ENCODE data around the gene TBL1X.
"Not testable (repeated sequence)": the region's sequence is repeated elsewhere in the genome, so short reads cannot be mapped to it uniquely, and the experiment has no call there.

The TBL1X gene

GRCh38 chrX:9530848-9531274, 66.0 kb downstream of the TBL1X start:
- Histone ChIP-seq H3K9ac (ENCODE audit: low read length) (no peak overlapping the region), H3K27ac (ENCODE audit: low read depth, low read length) (no peak overlapping the region), H3K4me3 (ENCODE audit: low read length) (no peak overlapping the region), H3K36me3 (ENCODE audit: control insufficient read depth, insufficient read depth, low read length) (no peaks in the 10 kb centered on the region), H3K27me3 (ENCODE audit: control insufficient read depth, insufficient read depth, low read length) (no peaks in the 10 kb centered on the region), H3K4me1 (ENCODE audit: control insufficient read depth, insufficient read depth, low read length) (peaks cover 2% of the 10 kb centered on the region)

- no peak overlapping the region for H3K4me3 ChIP-seq (ENCODE audit: low read length)
- H3K36me3 ChIP-seq (ENCODE audit: control insufficient read depth, insufficient read depth, low read length), result no peaks in the 10 kb centered on the region
- H3K27me3 ChIP-seq (ENCODE audit: control insufficient read depth, insufficient read depth, low read length), result no peaks in the 10 kb centered on the region
- H3K9ac ChIP-seq (ENCODE audit: low read length), result no peak overlapping the region
- H3K27ac ChIP-seq (ENCODE audit: low read depth, low read length), result no peak overlapping the region
- H3K4me1 ChIP-seq (ENCODE audit: control insufficient read depth, insufficient read depth, low read length), result no peaks in the 10 kb centered on the region
These were observed 67.5 kb downstream of the TBL1X start for GRCh38 chrX:9532349-9532748.

- no peaks in the 10 kb centered on the region for H3K4me1 ChIP-seq (ENCODE audit: control insufficient read depth, insufficient read depth, low read length)
- H3K27me3 ChIP-seq (ENCODE audit: control insufficient read depth, insufficient read depth, low read length), result no peaks in the 10 kb centered on the region
- H3K36me3 ChIP-seq (ENCODE audit: control insufficient read depth, insufficient read depth, low read length), result no peaks in the 10 kb centered on the region
- no peak overlapping the region for H3K27ac ChIP-seq (ENCODE audit: low read depth, low read length)
- H3K4me3 ChIP-seq (ENCODE audit: low read length), result no peak overlapping the region
- no peak overlapping the region for H3K9ac ChIP-seq (ENCODE audit: low read length)
These were observed 68.8 kb downstream of the TBL1X start for GRCh38 chrX:9533611-9534010.

GRCh38 chrX:9534686-9535085, 69.8 kb downstream of the TBL1X start:
- H3K36me3 ChIP-seq (ENCODE audit: control insufficient read depth, insufficient read depth, low read length), result no peaks in the 10 kb centered on the region
- no peak overlapping the region for H3K27ac ChIP-seq (ENCODE audit: low read depth, low read length)
- H3K4me3 ChIP-seq (ENCODE audit: low read length), result no peak overlapping the region
- H3K9ac ChIP-seq (ENCODE audit: low read length), result no peak overlapping the region
- no peaks in the 10 kb centered on the region for H3K4me1 ChIP-seq (ENCODE audit: control insufficient read depth, insufficient read depth, low read length)
- no peaks in the 10 kb centered on the region for H3K27me3 ChIP-seq (ENCODE audit: control insufficient read depth, insufficient read depth, low read length)

GRCh38 chrX:9535101-9535500, 70.2 kb downstream of the TBL1X start:
- no peak overlapping the region for H3K4me3 ChIP-seq (ENCODE audit: low read length)

GRCh38 chrX:9536156-9536555, 71.3 kb downstream of the TBL1X start:
- H3K9ac ChIP-seq (ENCODE audit: low read length); H3K4me3 ChIP-seq (ENCODE audit: low read length); H3K27ac ChIP-seq (ENCODE audit: low read depth, low read length); H3K4me1 ChIP-seq (ENCODE audit: control insufficient read depth, insufficient read depth, low read length); H3K27me3 ChIP-seq (ENCODE audit: control insufficient read depth, insufficient read depth, low read length); H3K36me3 ChIP-seq (ENCODE audit: control insufficient read depth, insufficient read depth, low read length): not testable (repeated sequence)

More at GRCh38 chrX:9535101-9535500, 70.2 kb downstream of the TBL1X start:
- Histone ChIP-seq H3K27ac (ENCODE audit: low read depth, low read length) (no peak overlapping the region), H3K9ac (ENCODE audit: low read length) (no peak overlapping the region), H3K27me3 (ENCODE audit: control insufficient read depth, insufficient read depth, low read length) (no peaks in the 10 kb centered on the region), H3K36me3 (ENCODE audit: control insufficient read depth, insufficient read depth, low read length) (no peaks in the 10 kb centered on the region), H3K4me1 (ENCODE audit: control insufficient read depth, insufficient read depth, low read length) (no peaks in the 10 kb centered on the region)

GRCh38 chrX:9537781-9538180, 72.9 kb downstream of the TBL1X start:
- Histone ChIP-seq H3K9ac (ENCODE audit: low read length) (no peak overlapping the region), H3K27ac (ENCODE audit: low read depth, low read length) (no peak overlapping the region), H3K27me3 (ENCODE audit: control insufficient read depth, insufficient read depth, low read length) (no peaks in the 10 kb centered on the region)

GRCh38 chrX:9538544-9539045, 73.7 kb downstream of the TBL1X start:
- no peak overlapping the region for H3K27ac ChIP-seq (ENCODE audit: low read depth, low read length)
- no peaks in the 10 kb centered on the region for H3K4me1 ChIP-seq (ENCODE audit: control insufficient read depth, insufficient read depth, low read length)
- no peak overlapping the region for H3K4me3 ChIP-seq (ENCODE audit: low read length)
- H3K27me3 ChIP-seq (ENCODE audit: control insufficient read depth, insufficient read depth, low read length), result no peaks in the 10 kb centered on the region
- H3K36me3 ChIP-seq (ENCODE audit: control insufficient read depth, insufficient read depth, low read length), result no peaks in the 10 kb centered on the region
- H3K9ac ChIP-seq (ENCODE audit: low read length), result no peak overlapping the region

More at GRCh38 chrX:9537781-9538180, 72.9 kb downstream of the TBL1X start:
- no peaks in the 10 kb centered on the region for H3K4me1 ChIP-seq (ENCODE audit: control insufficient read depth, insufficient read depth, low read length)
- no peaks in the 10 kb centered on the region for H3K36me3 ChIP-seq (ENCODE audit: control insufficient read depth, insufficient read depth, low read length)
- H3K4me3 ChIP-seq (ENCODE audit: low read length), result no peak overlapping the region

- Histone ChIP-seq H3K4me3 (ENCODE audit: low read length) (no peak overlapping the region), H3K27me3 (ENCODE audit: control insufficient read depth, insufficient read depth, low read length) (no peaks in the 10 kb centered on the region), H3K27ac (ENCODE audit: low read depth, low read length) (no peak overlapping the region), H3K9ac (ENCODE audit: low read length) (no peak overlapping the region), H3K36me3 (ENCODE audit: control insufficient read depth, insufficient read depth, low read length) (no peaks in the 10 kb centered on the region), H3K4me1 (ENCODE audit: control insufficient read depth, insufficient read depth, low read length) (no peaks in the 10 kb centered on the region)
These were observed 74.9 kb downstream of the TBL1X start for GRCh38 chrX:9539605-9540387.

GRCh38 chrX:9542106-9542760, 77.4 kb downstream of the TBL1X start:
- Histone ChIP-seq H3K4me3 (ENCODE audit: low read length) (no peak overlapping the region), H3K27ac (ENCODE audit: low read depth, low read length) (no peak overlapping the region), H3K36me3 (ENCODE audit: control insufficient read depth, insufficient read depth, low read length) (no peaks in the 10 kb centered on the region), H3K27me3 (ENCODE audit: control insufficient read depth, insufficient read depth, low read length) (no peaks in the 10 kb centered on the region), H3K9ac (ENCODE audit: low read length) (no peak overlapping the region), H3K4me1 (ENCODE audit: control insufficient read depth, insufficient read depth, low read length) (no peaks in the 10 kb centered on the region)

- Histone ChIP-seq H3K9ac (ENCODE audit: low read length) (no peak overlapping the region), H3K27ac (ENCODE audit: low read depth, low read length) (no peak overlapping the region), H3K27me3 (ENCODE audit: control insufficient read depth, insufficient read depth, low read length) (no peaks in the 10 kb centered on the region), H3K4me3 (ENCODE audit: low read length) (no peak overlapping the region), H3K36me3 (ENCODE audit: control insufficient read depth, insufficient read depth, low read length) (no peaks in the 10 kb centered on the region), H3K4me1 (ENCODE audit: control insufficient read depth, insufficient read depth, low read length) (no peaks in the 10 kb centered on the region)
These were observed 77.9 kb downstream of the TBL1X start for GRCh38 chrX:9542761-9543111.

GRCh38 chrX:9555354-9555753, 90.5 kb downstream of the TBL1X start:
- Histone ChIP-seq H3K27ac (ENCODE audit: low read depth, low read length) (no peak overlapping the region), H3K36me3 (ENCODE audit: control insufficient read depth, insufficient read depth, low read length) (no peaks in the 10 kb centered on the region)

GRCh38 chrX:9557091-9557490, 92.2 kb downstream of the TBL1X start:
- Histone ChIP-seq H3K36me3 (ENCODE audit: control insufficient read depth, insufficient read depth, low read length) (no peaks in the 10 kb centered on the region), H3K4me3 (ENCODE audit: low read length) (no peak overlapping the region), H3K27ac (ENCODE audit: low read depth, low read length) (no peak overlapping the region), H3K4me1 (ENCODE audit: control insufficient read depth, insufficient read depth, low read length) (no peaks in the 10 kb centered on the region), H3K9ac (ENCODE audit: low read length) (no peak overlapping the region), H3K27me3 (ENCODE audit: control insufficient read depth, insufficient read depth, low read length) (no peaks in the 10 kb centered on the region)

More at GRCh38 chrX:9555354-9555753, 90.5 kb downstream of the TBL1X start:
- Histone ChIP-seq H3K4me1 (ENCODE audit: control insufficient read depth, insufficient read depth, low read length) (no peaks in the 10 kb centered on the region), H3K9ac (ENCODE audit: low read length) (no peak overlapping the region), H3K4me3 (ENCODE audit: low read length) (no peak overlapping the region), H3K27me3 (ENCODE audit: control insufficient read depth, insufficient read depth, low read length) (no peaks in the 10 kb centered on the region)

Data from rectal smooth muscle tissue (tissue), 1 donor.